NCI-H345 (cell line): ENCODE results near the gene KCNN1.

Experiments used
- DNase-seq: peaks from one replicate; lab custom pipeline; 2025; lab: John Stamatoyannopoulos, UW

Gene KCNN1

DNA sequence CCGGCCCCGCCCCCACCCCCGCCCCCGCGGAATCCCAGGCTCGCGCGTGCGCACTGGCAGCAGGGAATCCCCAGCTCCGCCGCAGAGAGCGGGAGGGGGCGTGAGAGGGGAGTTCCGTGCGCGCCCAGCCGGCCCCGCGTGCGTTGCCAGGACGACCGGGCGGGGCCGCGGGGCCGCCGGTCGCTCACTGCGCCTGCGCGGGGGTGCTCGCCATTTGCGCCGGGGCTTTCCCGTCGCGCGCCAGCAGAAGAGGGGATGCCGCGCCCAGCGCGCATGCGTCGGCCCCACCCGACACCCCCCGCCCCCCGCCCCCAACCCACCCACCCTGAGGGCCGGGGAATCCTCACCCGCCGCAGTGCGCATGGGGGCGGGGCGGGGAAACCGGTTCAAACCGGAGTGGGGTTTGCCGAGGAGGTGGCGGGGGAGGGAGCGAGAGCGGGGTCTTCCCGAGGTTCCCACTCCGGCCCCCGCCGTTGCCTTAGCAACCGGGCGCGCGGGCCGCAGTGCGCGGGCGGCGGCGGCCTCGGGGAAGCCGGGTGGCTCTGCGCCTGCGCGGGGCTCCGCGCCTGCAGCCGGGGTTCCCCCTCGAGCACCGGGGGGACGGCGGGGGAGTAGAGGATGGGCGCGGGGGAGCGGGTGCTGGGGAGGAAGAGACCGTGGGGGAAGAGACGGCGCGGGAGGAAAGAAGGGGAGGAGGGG lies 18.9 kb upstream of the KCNN1 start:
- DNase-seq: peak; percentile 95

DNA sequence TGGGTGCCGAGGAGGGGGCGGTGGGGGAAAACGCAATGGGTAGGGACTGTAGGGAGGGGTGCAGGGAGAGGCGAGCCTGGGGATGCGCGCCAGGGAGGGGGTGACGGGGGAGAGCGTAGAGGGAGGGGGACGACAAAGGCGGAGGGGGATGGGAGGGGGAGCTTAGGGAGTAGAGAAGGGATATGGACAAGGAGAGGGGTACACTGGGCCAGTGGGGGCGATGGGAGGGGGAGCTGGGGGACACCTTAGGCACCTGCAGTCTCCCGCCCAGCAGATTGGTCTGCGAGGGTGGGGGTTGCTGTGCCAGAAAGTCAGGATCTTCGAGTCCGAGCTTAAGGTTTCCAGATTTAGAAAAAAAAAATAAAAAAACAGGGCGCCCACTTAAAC lies 18.4 kb upstream of the KCNN1 start:
- DNase-seq: no peak

DNA sequence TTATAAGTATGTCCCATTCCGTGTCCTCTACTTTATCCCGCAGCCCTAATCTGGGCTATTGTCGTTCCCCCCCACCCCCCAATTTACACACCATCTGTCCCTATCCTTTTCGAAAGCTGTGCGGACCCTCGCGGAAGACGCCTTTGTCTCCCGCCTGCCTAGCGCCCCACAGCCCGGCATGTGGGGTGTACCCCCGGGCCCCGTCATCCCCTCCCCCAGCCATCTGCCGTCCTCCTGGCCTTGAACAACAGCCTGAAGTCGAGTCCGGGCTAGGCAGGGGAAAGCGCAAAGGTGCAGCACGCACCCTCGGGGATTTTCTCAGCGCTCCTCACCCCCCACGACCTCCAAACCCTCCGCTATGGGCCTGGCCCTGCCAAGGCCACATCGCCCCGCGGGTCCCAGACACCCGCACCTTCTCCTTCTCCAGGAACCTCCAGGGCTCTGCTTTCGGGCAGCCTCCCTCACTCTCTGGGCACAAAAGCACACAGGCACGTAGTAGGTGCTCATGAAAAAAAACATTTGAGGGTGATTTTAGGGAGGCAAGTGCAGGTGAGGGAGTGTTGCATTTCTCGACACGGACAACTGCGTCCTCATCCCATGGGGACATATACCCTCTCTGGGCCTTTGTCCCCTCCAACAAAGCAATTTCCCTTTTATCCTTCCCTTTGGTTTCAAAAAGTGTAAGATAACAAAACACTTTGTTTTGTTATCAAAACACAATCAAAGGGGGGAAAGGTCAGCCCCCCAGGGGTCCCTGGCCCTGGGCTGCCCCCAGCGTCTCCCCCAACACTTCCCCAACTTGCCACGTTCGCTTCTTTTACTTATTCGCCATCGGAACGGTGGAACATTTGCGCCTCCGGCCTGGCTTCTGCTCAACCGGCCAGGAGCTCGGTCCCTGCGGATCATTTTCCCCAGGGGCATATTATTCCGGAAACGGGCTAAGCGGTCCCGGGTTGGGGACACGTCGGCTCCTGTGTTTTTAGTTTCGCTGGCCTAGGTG lies 17.7 kb upstream of the KCNN1 start:
- DNase-seq: no peak

DNA sequence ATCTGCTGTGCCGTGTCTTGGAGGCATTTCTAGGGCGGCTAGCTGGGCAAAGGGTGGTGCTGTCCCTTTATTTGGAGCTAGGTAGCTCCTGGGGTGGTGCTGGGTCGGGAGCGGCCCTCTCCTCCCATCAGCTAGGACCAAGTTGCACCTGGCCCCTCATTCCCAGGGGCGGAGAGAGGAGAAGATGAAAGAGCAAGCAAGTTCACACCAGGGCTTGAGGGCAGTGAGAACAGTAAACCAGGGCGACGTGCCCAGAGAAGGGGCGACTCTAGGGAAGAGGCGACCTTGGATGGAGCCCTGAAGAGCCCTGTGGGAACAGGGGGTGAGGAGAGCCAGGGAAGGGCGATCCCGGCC lies 17.0 kb upstream of the KCNN1 start:
- no peak for DNase-seq

- no peak for DNase-seq
Observed at GRCh38 chr19:17950310-17951156, 16.4 kb upstream of the KCNN1 start.

- DNase-seq: no peak
Observed at GRCh38 chr19:17951157-17951989, 15.5 kb upstream of the KCNN1 start.

GRCh38 chr19:17951990-17952976 lies 14.6 kb upstream of the KCNN1 start:
- no peak for DNase-seq

DNA sequence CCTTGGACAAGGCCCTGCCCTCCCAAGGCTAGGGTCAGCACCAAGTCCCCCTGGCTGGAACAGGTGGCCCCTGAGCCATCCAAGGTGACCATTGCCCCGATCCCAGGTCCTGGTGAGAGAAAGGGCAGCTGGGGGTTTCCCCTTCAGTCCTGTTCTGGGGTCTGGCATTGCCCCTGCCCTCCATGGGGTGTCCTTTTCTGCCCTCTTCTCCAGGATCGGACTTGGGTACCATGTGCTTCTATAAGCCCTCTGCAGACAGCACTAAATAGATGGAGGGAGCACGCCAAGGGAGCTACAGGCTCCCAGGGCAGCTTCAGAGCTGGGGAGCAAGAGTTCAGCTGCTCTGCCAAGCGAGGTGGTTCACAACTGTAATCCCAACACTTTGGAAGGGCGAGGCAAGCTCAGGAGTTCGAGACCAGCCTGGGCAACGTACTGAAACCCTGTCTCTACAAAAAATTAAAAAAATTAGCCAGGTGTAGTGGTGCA lies 13.5 kb upstream of the KCNN1 start:
- DNase-seq: no peak

GRCh38 chr19:17953869-17954268 lies 13.0 kb upstream of the KCNN1 start:
- no peak for DNase-seq

DNA sequence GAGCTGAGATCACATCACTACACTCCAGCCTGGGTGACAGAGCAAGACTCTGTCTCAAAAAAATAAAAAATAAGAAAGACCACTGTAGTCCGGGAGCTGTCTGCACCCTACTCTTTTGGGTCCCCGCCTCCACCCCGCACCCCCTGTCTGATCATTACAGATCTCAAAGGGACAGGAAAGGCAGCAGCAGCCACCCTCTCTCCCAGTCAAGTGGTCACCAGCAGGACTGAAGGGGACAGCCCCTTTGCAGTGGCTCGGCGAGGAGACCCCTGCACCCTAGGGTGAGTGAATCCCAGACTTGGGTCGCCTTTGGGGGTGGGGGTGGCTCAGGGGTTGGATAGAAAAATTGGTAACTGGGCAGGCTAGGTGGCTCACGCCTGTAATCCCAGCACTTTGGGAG lies 12.5 kb upstream of the KCNN1 start:
- DNase-seq: no peak

DNA sequence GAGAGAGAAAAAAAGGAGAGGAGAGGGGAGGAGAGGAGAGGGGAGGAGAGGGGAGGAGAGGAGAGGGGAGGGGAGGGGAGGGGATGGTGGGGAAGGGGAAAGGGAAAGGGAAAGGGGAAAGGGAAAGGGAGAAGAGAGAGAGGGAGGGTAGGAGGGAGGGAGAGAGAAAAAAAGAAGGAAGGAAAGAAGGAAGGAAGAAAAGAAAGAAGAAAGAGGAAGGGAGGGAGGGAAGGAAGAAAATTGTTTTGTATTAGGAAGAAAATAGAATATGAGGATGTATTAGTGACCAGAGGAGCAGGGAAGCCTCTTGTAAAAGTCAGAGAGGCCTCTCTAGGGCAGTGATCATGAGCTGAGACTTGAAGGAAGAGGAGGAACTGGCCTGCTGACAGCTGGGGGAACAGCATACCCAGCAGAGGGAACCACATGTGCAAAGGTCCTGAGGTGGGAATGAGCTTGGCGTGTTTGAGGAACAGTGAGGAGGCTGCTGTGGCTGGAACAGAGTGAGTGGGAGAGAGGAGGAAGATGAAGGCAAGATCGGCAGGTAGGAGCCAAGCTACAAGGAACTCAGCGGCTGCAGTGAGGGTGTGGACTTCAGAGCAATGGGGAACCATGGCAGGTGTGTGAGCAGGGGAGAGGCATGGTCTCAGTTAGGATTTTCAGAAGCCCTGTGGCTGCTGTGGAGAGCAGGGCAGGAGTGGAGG lies 9.6 kb upstream of the KCNN1 start:
- no peak for DNase-seq

DNA sequence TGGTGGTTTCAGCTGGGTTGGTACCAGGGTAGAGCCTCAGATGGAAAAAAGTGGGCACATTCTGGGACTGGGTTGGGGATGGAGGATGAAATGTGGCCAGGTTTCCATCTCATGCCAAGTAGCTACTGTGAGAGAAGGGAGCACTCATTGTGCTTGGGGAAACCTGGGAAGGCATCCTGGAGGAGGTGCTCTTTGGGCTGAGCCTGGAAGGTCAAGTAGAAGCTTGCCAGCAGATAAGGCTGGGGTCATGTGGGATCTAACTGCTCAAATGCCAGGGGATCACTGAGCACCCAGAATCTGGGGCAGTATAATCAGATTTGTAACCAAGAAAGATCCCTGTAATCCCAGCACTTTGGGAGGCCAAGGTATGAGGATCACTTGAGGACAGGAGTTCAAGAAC lies 9.0 kb upstream of the KCNN1 start:
- DNase-seq: no peak

DNA sequence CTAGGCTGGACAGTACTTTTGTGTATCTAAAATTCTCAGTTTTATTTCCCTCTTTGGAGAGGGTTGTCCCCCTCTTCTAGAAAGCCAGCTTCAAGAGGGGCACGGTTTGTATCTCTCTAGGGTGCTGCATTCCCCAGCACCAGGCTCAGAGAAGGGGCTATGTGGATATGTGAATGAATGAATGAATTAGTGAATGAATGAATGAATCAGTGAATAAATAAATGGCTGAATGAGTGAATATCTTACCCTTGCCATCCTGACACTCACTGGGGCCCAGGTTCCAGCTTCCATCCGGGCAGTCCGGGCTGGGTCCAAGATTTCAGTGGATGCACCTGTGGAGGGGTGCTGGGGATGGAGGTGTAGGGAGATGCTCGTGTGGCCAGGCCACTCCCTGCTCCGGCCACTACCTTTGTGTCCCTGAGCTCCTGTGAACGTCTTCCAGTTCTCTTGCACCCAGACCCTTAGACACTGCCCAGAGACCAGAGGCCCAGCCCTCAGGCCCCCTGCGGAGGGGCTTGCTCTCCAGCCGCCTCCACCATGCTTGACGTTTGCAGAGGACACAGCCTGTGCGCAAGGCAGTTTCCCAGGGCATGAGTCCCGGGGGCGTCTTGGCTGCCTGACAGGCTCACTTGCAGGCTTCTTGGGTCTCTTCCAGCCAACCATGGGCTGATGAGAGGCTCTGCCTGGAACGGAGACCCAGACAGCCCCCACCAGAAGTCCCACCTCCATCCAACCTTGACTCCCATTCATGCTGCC lies 2.8 kb upstream of the KCNN1 start:
- no peak for DNase-seq

GRCh38 chr19:17965370-17966128 lies 1.4 kb upstream of the KCNN1 start:
- DNase-seq: no peak

GRCh38 chr19:17966129-17966483 lies 801 bp upstream of the KCNN1 start:
- DNase-seq: no peak

- no peak for DNase-seq
Observed at GRCh38 chr19:17967257-17968051, 547 bp downstream of the KCNN1 start.

GRCh38 chr19:17968362-17968761 lies 1.5 kb downstream of the KCNN1 start:
- DNase-seq: no peak
